Endodermal cell (in vitro differentiated cells): ENCODE measurements around the gene CATSPER3. TPM values are rescaled to one million over a fixed set of nuclear protein-coding genes. Genes with fewer than 3 reads are reported as not detected.
A peak's percentile ranks its signal among the peaks of the same experiment; 100 is the strongest.

Source experiments
- DNase-seq: peaks from one replicate; pipeline ENCODE4 v3.0.0-alpha.2; 2017
- H3K27ac ChIP-seq: 2 replicates; pipeline ENCODE4 v1.5.1; 2013; ENCODE audit warnings: mild to moderate bottlenecking, low read depth, low read length, moderate library complexity
- H3K27me3 ChIP-seq: 2 replicates; pipeline ENCODE4 v1.6.1; 2013; ENCODE audit warnings: mild to moderate bottlenecking, low read length, moderate library complexity; ENCODE audit not compliant: insufficient read depth, control insufficient read depth, poor library complexity, severe bottlenecking
- H3K36me3 ChIP-seq: 2 replicates; pipeline ENCODE4 v1.7.0; 2013; ENCODE audit warnings: mild to moderate bottlenecking, low read length, moderate library complexity; ENCODE audit not compliant: control insufficient read depth, insufficient read depth
- H3K4me1 ChIP-seq: one replicate; pipeline ENCODE4 v1.7.0; 2013; ENCODE audit warnings: low read length; ENCODE audit not compliant: control insufficient read depth, insufficient read depth
- H3K4me3 ChIP-seq: 2 replicates; pipeline ENCODE4 v1.5.1; 2013; ENCODE audit warnings: mild to moderate bottlenecking, low read length, moderate library complexity
- H3K9ac ChIP-seq: 2 replicates; pipeline ENCODE4 v1.6.1; 2013; ENCODE audit warnings: mild to moderate bottlenecking, low read length, moderate library complexity; ENCODE audit not compliant: poor library complexity, severe bottlenecking; ENCODE audit errors: extremely low read depth
- H3K9me3 ChIP-seq: 2 replicates; pipeline ENCODE4 v1.6.1; 2013; ENCODE audit warnings: mild to moderate bottlenecking, low read length, moderate library complexity; ENCODE audit not compliant: control insufficient read depth
- H3K27ac Mint-ChIP-seq: 2 replicates; pipeline ENCODE4 v1.8.0; 2020; ENCODE audit warnings: mixed read lengths
- H3K27me3 Mint-ChIP-seq: 2 replicates; pipeline ENCODE4 v1.8.0; 2021; ENCODE audit warnings: mild to moderate bottlenecking, mixed read lengths; ENCODE audit not compliant: insufficient read depth
- H3K36me3 Mint-ChIP-seq: 2 replicates; pipeline ENCODE4 v1.8.0; 2020; ENCODE audit warnings: low read depth, mixed read lengths
- H3K4me1 Mint-ChIP-seq: 2 replicates; pipeline ENCODE4 v1.8.0; 2020; ENCODE audit warnings: mixed read lengths
- H3K4me3 Mint-ChIP-seq: 2 replicates; pipeline ENCODE4 v1.8.0; 2020; ENCODE audit warnings: mild to moderate bottlenecking, moderate library complexity, mixed read lengths
- H3K9me3 Mint-ChIP-seq: 2 replicates; pipeline ENCODE4 v1.8.0; 2020; ENCODE audit warnings: mild to moderate bottlenecking, mixed read lengths
- CTCF ChIP-seq: fragments of 200-600 bp; sonication (generic); conservative IDR thresholded peaks from 2 replicates; pipeline ENCODE4 v1.5.0; 2021; ENCODE audit warnings: antibody characterized with exemption, mild to moderate bottlenecking
- WGBS, 2 experiments: methylation state at CpG; one replicate each; pipeline versions ENCODE4 v1.1.5 to v1.1.7; 2013; ENCODE audit warnings: missing lambda C conversion rate in 2 of 2, mixed read lengths in 1 of 2; ENCODE audit not compliant: insufficient coverage in 1 of 2, insufficient read length in 1 of 2; 5-methylcytosine and 5-hydroxymethylcytosine counted together
- total RNA-seq, 2 donors: library from RNA; stranded (reverse); fragmentation: NEBNext Ultra II Directional in 1 of 2; extraction: Animal tissue kit (Norgen Biotek cat#: 25700) in 1 of 2; gene quantifications; 2 replicates in 1 of 2; 3 replicates in 1 of 2; pipeline ENCODE4 v1.2.1, GENCODE V29; 2021

CATSPER3 gene
- total RNA-seq, 2 donors from 2014 or later: 0.64 to 0.68 TPM

- no peaks in the 10 kb centered on the region for H3K27me3 ChIP-seq
- H3K27ac Mint-ChIP-seq: peak overlapping the region; percentile 26
- H3K9me3 Mint-ChIP-seq: peaks cover 2% of the 10 kb centered on the region
- no peak overlapping the region for H3K4me3 Mint-ChIP-seq
- no peak for TF ChIP-seq CTCF
- peaks cover 12% of the 10 kb centered on the region for H3K27me3 Mint-ChIP-seq
- no peak overlapping the region for H3K9ac ChIP-seq
- no peak overlapping the region for H3K27ac ChIP-seq
- no peaks in the 10 kb centered on the region for H3K4me1 ChIP-seq
- no peaks in the 10 kb centered on the region for H3K9me3 ChIP-seq
- H3K36me3 ChIP-seq: no peaks in the 10 kb centered on the region
- no peak overlapping the region for H3K4me3 ChIP-seq
- WGBS, 2 experiments: 92 to 95% methylated on average over 3 of the region's 3 CpGs
- H3K36me3 Mint-ChIP-seq: no peaks in the 10 kb centered on the region
- DNase-seq: peak; percentile 35
- no peaks in the 10 kb centered on the region for H3K4me1 Mint-ChIP-seq
Observed at GRCh38 chr5:135005076-135005475, 37.4 kb downstream of the CATSPER3 start.

- peaks cover 4% of the 10 kb centered on the region for H3K27me3 Mint-ChIP-seq
- H3K4me3 Mint-ChIP-seq: no peak overlapping the region
- peak; percentile 19 for DNase-seq
- no peaks in the 10 kb centered on the region for H3K4me1 ChIP-seq
- no peak overlapping the region for H3K27ac ChIP-seq
- H3K4me3 ChIP-seq: no peak overlapping the region
- H3K9me3 Mint-ChIP-seq: peaks cover 2% of the 10 kb centered on the region
- no peak overlapping the region for H3K9ac ChIP-seq
- H3K36me3 Mint-ChIP-seq: no peaks in the 10 kb centered on the region
- H3K27ac Mint-ChIP-seq: no peak overlapping the region
- H3K4me1 Mint-ChIP-seq: no peaks in the 10 kb centered on the region
- no peaks in the 10 kb centered on the region for H3K27me3 ChIP-seq
- no peaks in the 10 kb centered on the region for H3K9me3 ChIP-seq
- H3K36me3 ChIP-seq: no peaks in the 10 kb centered on the region
- 91 to 100% methylated on average over 5 to 9 of the region's 9 CpGs for WGBS, 2 experiments
- TF ChIP-seq CTCF: no peak
Observed at GRCh38 chr5:135007305-135007704, 39.6 kb downstream of the CATSPER3 start.

GRCh38 chr5:135007749-135008363 is 40.1 kb downstream of the CATSPER3 start:
- no peak overlapping the region for H3K27ac ChIP-seq
- WGBS, 2 experiments: 81 to 82% methylated on average over 7 to 11 of the region's 11 CpGs
- peaks cover under 1% of the 10 kb centered on the region for H3K27me3 Mint-ChIP-seq
- no peaks in the 10 kb centered on the region for H3K4me1 Mint-ChIP-seq
- no peaks in the 10 kb centered on the region for H3K36me3 Mint-ChIP-seq
- no peaks in the 10 kb centered on the region for H3K36me3 ChIP-seq
- H3K27me3 ChIP-seq: no peaks in the 10 kb centered on the region
- no peak for TF ChIP-seq CTCF
- peak; percentile 21 for DNase-seq
- H3K4me3 Mint-ChIP-seq: no peak overlapping the region
- H3K9me3 ChIP-seq: no peaks in the 10 kb centered on the region
- no peaks in the 10 kb centered on the region for H3K4me1 ChIP-seq
- no peak overlapping the region for H3K9ac ChIP-seq
- no peak overlapping the region for H3K27ac Mint-ChIP-seq
- H3K9me3 Mint-ChIP-seq: no peaks in the 10 kb centered on the region
- H3K4me3 ChIP-seq: no peak overlapping the region
